Hepatocyte (in vitro differentiated cells): ENCODE measurements around the gene USP12. TPM values are rescaled to one million over a fixed set of nuclear protein-coding genes. Genes with fewer than 3 reads are reported as not detected.

Experiments
- DNase-seq: peaks from one replicate; pipeline ENCODE4 v3.0.0-alpha.2; 2016; ENCODE audit warnings: low spot score
- H2AFZ ChIP-seq: fragments of 200-600 bp; sonication (generic); 2 replicates; pipeline ENCODE4 v1.6.0; 2016; ENCODE audit warnings: antibody characterized with exemption, mild to moderate bottlenecking
- H3K27ac ChIP-seq: fragments of 200-600 bp; sonication (generic); 2 replicates; pipeline ENCODE4 v1.5.1; 2016; ENCODE audit warnings: mild to moderate bottlenecking
- H3K27me3 ChIP-seq: fragments of 200-600 bp; sonication (generic); 2 replicates; pipeline ENCODE4 v1.6.1; 2016
- H3K36me3 ChIP-seq: fragments of 200-600 bp; sonication (generic); replicated peaks from 2 replicates; pipeline ENCODE4 v1.5.1; 2016; ENCODE audit warnings: low read depth; ENCODE audit not compliant: insufficient read depth
- H3K4me1 ChIP-seq: fragments of 200-600 bp; sonication (generic); 2 replicates; pipeline ENCODE4 v1.5.1; 2016; ENCODE audit warnings: mild to moderate bottlenecking, moderate library complexity; ENCODE audit not compliant: insufficient read depth
- H3K4me2 ChIP-seq: fragments of 200-600 bp; sonication (generic); 2 replicates; pipeline ENCODE4 v1.6.0; 2016
- H3K4me3 ChIP-seq: fragments of 200-600 bp; sonication (generic); 2 replicates; pipeline ENCODE4 v1.5.1; 2016; ENCODE audit warnings: mild to moderate bottlenecking
- H3K79me2 ChIP-seq: fragments of 200-600 bp; sonication (generic); 2 replicates; pipeline ENCODE4 v1.6.0; 2017; ENCODE audit warnings: mild to moderate bottlenecking
- H3K9me2 ChIP-seq: fragments of 200-600 bp; sonication (generic); replicated peaks from 2 replicates; pipeline ENCODE4 v1.6.0; 2017; ENCODE audit warnings: mild to moderate bottlenecking; ENCODE audit not compliant: insufficient read depth
- H3K9me3 ChIP-seq: fragments of 200-600 bp; sonication (generic); 2 replicates; pipeline ENCODE4 v1.5.1; 2016; ENCODE audit warnings: low read depth, mild to moderate bottlenecking
- H4K20me1 ChIP-seq: fragments of 200-600 bp; sonication (generic); 2 replicates; pipeline ENCODE4 v1.6.0; 2016; ENCODE audit warnings: mild to moderate bottlenecking; ENCODE audit not compliant: insufficient read depth, poor library complexity, severe bottlenecking
- EZH2 ChIP-seq: fragments of 200-600 bp; sonication (generic); IDR thresholded peaks from 2 replicates; pipeline ENCODE4 v1.6.1; 2016; ENCODE audit warnings: antibody characterized with exemption, mild to moderate bottlenecking, borderline replicate concordance
- EZH2phosphoT487 ChIP-seq: fragments of 200-600 bp; sonication (generic); IDR thresholded peaks from one replicate; pipeline ENCODE4 v1.6.1; 2018; ENCODE audit warnings: antibody characterized with exemption, mild to moderate bottlenecking, low read depth, moderate library complexity; ENCODE audit not compliant: unreplicated experiment, severe bottlenecking
- WGBS: methylation state at CpG from one replicate; pipeline ENCODE4 v1.1.6; 2016; ENCODE audit warnings: low lambda C conversion rate; ENCODE audit errors: missing lambda C conversion rate; 5-methylcytosine and 5-hydroxymethylcytosine counted together
- polyA plus RNA-seq: library from polyadenylated mRNA; unstranded; fragments of >200 nt; fragmentation: Nextera tagmentation; extraction: Ambion mirVana; gene quantifications from 2 replicates; pipeline ENCODE4 v1.2.1, GENCODE V29; 2016
- total RNA-seq: library from RNA; depleted of rRNA; stranded (reverse); fragments of >200 nt; gene quantifications from 2 replicates; pipeline ENCODE4 v1.2.3, GENCODE V29; 2014
- TF ChIP-seq, protein P1 (sequence below): fragments of 200-600 bp; sonication (generic); IDR thresholded peaks from 2 replicates; pipeline ENCODE4 v1.5.1; 2016; ENCODE audit warnings: antibody characterized with exemption, mild to moderate bottlenecking; ENCODE audit not compliant: poor library complexity

Gene USP12
- total and polyA plus RNA-seq, 2 experiments from 2014 or later = 17.5 to 26.4 TPM

- Histone ChIP-seq H2AFZ (no peak overlapping the region), H3K4me2 (no peak overlapping the region), H3K27ac (no peak overlapping the region), H3K4me1 (peaks cover 7% of the 10 kb centered on the region), H3K27me3 (no peaks in the 10 kb centered on the region), H3K9me2 (no peaks in the 10 kb centered on the region), H3K79me2 (no peaks in the 10 kb centered on the region), H3K4me3 (no peak overlapping the region), H4K20me1 (no peaks in the 10 kb centered on the region), H3K36me3 (no peaks in the 10 kb centered on the region), H3K9me3 (no peaks in the 10 kb centered on the region)
- DNase-seq = no peak
- TF ChIP-seq EZH2phosphoT487 (no peak), EZH2 (no peak)
- TF ChIP-seq, protein P1, sequence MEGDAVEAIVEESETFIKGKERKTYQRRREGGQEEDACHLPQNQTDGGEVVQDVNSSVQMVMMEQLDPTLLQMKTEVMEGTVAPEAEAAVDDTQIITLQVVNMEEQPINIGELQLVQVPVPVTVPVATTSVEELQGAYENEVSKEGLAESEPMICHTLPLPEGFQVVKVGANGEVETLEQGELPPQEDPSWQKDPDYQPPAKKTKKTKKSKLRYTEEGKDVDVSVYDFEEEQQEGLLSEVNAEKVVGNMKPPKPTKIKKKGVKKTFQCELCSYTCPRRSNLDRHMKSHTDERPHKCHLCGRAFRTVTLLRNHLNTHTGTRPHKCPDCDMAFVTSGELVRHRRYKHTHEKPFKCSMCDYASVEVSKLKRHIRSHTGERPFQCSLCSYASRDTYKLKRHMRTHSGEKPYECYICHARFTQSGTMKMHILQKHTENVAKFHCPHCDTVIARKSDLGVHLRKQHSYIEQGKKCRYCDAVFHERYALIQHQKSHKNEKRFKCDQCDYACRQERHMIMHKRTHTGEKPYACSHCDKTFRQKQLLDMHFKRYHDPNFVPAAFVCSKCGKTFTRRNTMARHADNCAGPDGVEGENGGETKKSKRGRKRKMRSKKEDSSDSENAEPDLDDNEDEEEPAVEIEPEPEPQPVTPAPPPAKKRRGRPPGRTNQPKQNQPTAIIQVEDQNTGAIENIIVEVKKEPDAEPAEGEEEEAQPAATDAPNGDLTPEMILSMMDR = no peak
- WGBS = 59% methylated on average over 4 of the region's 4 CpGs
These were observed 154.7 kb downstream of the USP12 start for GRCh38 chr13:27016875-27017274.

Other genes starting within 250 kb of the USP12 start
- 960 and 1,101 TPM in 2 replicates for gene RPL21, start 79.7 kb upstream of the USP12 start, total RNA-seq
- gene RPL21, start 79.7 kb upstream of the USP12 start, polyA plus RNA-seq = 349 and 358 TPM in 2 replicates
- 15.3 and 18.8 TPM in 2 replicates for gene RASL11A, start 99.0 kb upstream of the USP12 start, total RNA-seq
- gene RASL11A, start 99.0 kb upstream of the USP12 start, polyA plus RNA-seq = 4.5 and 6.3 TPM in 2 replicates